ENCODE measurements around the gene CELF4.

The CELF4 gene

GRCh38 chr18:37341016-37341415, 224.6 kb downstream of the CELF4 start:
- TF ChIP-seq EP300 (IDR thresholded peaks at IDR 0.05; ENCODE audit: borderline replicate concordance), result no peak
- TF ChIP-seq TEAD4 (IDR thresholded peaks at IDR 0.05), result no peak
- no peak for TF ChIP-seq FOXM1 (IDR thresholded peaks at IDR 0.05; ENCODE audit: borderline replicate concordance, low read depth)
- TF ChIP-seq, protein P1, sequence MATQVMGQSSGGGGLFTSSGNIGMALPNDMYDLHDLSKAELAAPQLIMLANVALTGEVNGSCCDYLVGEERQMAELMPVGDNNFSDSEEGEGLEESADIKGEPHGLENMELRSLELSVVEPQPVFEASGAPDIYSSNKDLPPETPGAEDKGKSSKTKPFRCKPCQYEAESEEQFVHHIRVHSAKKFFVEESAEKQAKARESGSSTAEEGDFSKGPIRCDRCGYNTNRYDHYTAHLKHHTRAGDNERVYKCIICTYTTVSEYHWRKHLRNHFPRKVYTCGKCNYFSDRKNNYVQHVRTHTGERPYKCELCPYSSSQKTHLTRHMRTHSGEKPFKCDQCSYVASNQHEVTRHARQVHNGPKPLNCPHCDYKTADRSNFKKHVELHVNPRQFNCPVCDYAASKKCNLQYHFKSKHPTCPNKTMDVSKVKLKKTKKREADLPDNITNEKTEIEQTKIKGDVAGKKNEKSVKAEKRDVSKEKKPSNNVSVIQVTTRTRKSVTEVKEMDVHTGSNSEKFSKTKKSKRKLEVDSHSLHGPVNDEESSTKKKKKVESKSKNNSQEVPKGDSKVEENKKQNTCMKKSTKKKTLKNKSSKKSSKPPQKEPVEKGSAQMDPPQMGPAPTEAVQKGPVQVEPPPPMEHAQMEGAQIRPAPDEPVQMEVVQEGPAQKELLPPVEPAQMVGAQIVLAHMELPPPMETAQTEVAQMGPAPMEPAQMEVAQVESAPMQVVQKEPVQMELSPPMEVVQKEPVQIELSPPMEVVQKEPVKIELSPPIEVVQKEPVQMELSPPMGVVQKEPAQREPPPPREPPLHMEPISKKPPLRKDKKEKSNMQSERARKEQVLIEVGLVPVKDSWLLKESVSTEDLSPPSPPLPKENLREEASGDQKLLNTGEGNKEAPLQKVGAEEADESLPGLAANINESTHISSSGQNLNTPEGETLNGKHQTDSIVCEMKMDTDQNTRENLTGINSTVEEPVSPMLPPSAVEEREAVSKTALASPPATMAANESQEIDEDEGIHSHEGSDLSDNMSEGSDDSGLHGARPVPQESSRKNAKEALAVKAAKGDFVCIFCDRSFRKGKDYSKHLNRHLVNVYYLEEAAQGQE (IDR thresholded peaks at IDR 0.05; ENCODE audit: low read depth), result no peak
- no peak for TF ChIP-seq ZBTB7A (IDR thresholded peaks at IDR 0.05; ENCODE audit: low read depth)
- no peak for TF ChIP-seq TCF12 (IDR thresholded peaks at IDR 0.05; ENCODE audit: low read depth)
- no peak for TF ChIP-seq CREB1 (IDR thresholded peaks at IDR 0.05; ENCODE audit: low read depth)
- no peak for TF ChIP-seq TAF1 (IDR thresholded peaks at IDR 0.05; ENCODE audit: low read depth)
- TF ChIP-seq EGR1 (IDR thresholded peaks at IDR 0.05), result no peak
- no peak for TF ChIP-seq MAX (IDR thresholded peaks at IDR 0.05)
- no peak for TF ChIP-seq CEBPB (IDR thresholded peaks at IDR 0.05)
- no peak for TF ChIP-seq YY1 (IDR thresholded peaks at IDR 0.05; ENCODE audit: low read depth)
- TF ChIP-seq NFIC (IDR thresholded peaks at IDR 0.05), result no peak
- TF ChIP-seq RAD21 (IDR thresholded peaks at IDR 0.05; ENCODE audit: low read depth), result no peak

DNA sequence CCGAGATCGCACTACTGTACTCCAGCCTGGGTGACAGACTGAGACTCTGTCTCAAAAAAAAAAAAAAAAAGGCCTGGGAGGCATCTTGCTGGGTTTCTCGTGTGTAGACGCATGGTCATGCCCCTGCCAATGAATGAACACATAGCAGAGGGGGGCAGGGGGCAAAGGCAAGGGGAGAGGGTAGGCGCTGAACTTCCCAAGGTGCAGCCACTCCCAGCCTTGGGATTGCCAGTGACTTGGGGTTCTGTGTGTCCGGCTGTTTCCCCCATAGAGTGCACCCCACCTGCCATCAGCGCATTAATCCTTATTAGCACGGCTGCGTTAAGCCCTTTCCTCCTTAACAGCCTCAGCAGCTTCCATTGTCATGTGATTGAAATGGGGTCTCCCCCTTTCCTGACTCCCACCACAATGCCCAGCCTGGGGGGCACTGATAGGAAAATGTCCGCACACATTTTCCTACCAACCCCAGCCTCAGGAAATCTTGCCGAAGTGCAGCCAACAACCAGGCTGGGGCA, 225.8 kb downstream of the CELF4 start:
- TF ChIP-seq EP300 (IDR thresholded peaks at IDR 0.05; ENCODE audit: borderline replicate concordance), result no peak
- TF ChIP-seq ZBTB7A (IDR thresholded peaks at IDR 0.05; ENCODE audit: low read depth), result no peak
- no peak for TF ChIP-seq USF1 (IDR thresholded peaks at IDR 0.05)
- TF ChIP-seq MAX (IDR thresholded peaks at IDR 0.05), result no peak
- no peak for TF ChIP-seq RAD21 (IDR thresholded peaks at IDR 0.05; ENCODE audit: low read depth)
- no peak for TF ChIP-seq TCF12 (IDR thresholded peaks at IDR 0.05; ENCODE audit: low read depth)
- no peak for TF ChIP-seq CREB1 (IDR thresholded peaks at IDR 0.05; ENCODE audit: low read depth)
- TF ChIP-seq YY1 (IDR thresholded peaks at IDR 0.05; ENCODE audit: low read depth), result no peak
- no peak for TF ChIP-seq FOXM1 (IDR thresholded peaks at IDR 0.05; ENCODE audit: borderline replicate concordance, low read depth)
- no peak for TF ChIP-seq TAF1 (IDR thresholded peaks at IDR 0.05; ENCODE audit: low read depth)
- no peak for TF ChIP-seq NFIC (IDR thresholded peaks at IDR 0.05)
- TF ChIP-seq EGR1 (IDR thresholded peaks at IDR 0.05), result no peak
- TF ChIP-seq, protein P1 (IDR thresholded peaks at IDR 0.05; ENCODE audit: low read depth), result no peak
- TF ChIP-seq TEAD4 (IDR thresholded peaks at IDR 0.05), result no peak
- no peak for TF ChIP-seq CEBPB (IDR thresholded peaks at IDR 0.05)

DNA sequence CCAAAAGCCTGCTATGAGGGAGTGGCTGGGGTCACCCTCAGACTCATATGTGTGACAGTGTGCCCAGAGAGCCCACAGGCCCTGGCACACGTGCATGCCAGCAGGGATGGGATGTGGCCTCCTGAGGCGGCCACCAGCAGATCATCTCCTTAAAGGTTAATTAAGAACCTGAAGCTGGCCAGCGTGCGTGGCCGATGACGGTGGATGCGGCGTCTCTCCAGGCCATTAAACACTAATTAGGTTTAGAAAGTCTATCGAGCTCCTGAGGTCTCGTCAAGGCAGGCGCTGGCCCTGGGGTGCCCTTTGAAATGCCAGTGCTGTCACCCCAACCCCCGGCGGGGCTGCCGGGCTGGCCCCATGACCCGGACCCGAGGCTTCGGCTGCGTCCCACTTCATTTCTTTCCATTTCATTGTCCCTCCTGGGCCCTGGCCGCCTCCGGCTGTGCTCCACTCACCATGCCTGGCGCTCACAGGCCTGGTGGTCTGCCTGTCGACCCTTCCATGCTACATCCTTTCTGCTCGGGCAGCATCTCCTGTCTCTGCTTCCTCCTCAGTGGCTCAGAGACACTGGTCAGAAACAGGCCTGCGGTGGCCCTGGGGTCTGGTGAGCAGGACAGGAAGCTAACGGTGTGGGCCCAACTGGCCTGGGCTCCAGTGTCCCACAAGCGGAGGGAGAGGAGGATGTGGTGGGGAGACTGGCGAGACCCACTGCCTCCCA, 228.9 kb downstream of the CELF4 start:
- TF ChIP-seq USF1 (IDR thresholded peaks at IDR 0.05), result no peak

DNA sequence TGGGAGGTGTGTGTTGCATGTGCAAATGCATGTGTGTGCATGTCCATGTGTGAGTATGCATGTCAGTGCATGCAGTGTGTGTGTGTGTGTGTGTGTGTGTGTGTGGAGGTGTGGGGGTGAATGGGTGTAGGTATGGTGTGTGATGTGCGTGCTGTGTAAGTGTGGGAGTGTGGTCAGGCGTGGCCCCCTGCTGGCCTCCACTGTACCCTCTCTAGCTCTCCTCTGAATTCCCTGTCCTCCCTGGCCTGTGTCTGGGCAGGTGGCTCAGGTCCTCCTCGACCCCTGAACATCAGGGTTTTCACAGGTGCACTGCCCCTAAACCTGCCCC, 230.2 kb downstream of the CELF4 start:
- TF ChIP-seq CEBPB (IDR thresholded peaks at IDR 0.05) (no peak), RAD21 (IDR thresholded peaks at IDR 0.05; ENCODE audit: low read depth) (peak; percentile 33; the same call in 1 of the 2 replicates)

DNA sequence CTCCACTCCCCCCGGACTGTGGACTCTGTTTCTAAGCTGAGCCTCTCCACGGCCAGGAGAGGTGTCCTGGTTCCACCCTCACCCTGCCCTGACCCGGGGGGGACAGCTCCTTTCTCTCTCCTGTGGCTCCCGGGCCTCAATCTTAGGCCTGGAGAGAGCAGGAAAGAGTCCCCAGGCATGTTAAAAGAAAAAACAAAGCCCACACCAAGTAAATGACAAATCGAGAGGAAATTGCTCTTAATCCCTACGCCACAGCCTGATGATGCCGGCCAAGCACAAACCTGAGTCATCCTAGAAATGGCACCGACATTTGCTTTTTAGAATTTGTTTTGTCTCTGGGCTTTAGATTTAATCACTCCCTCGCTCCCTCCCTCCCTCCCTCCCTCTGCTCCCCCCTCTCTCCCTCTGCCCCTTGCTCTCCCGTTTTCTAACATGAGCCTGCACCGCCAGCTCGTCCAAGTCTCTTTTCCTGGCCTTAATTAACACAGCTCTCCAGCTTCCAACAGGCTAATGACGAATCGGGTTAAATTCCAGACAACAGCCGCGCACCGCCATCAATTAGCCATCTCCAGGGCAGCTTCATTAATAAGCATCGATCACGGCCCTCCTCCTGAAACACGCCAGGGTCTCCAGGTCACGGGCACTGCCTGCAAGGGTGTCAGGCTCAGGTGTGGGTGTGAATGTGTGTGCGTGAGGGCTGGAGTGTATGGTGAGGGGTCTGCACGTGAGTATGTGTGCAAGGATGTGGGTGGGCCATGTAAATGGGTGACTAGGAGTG, 230.8 kb downstream of the CELF4 start:
- TF ChIP-seq TAF1 (IDR thresholded peaks at IDR 0.05; ENCODE audit: low read depth) (no peak), YY1 (IDR thresholded peaks at IDR 0.05; ENCODE audit: low read depth) (no peak)

Measured in Ishikawa (cell line).